ENCODE results near the gene SEPTIN6. TPM values are rescaled to one million over a fixed set of nuclear protein-coding genes. Genes with fewer than 3 reads are reported as not detected.

SEPTIN6 gene
- total RNA-seq, 1 experiment from 2014 or later: 31.2 TPM

- TF ChIP-seq SIN3A (IDR thresholded peaks at IDR 0.05; ENCODE audit: borderline replicate concordance, insufficient read depth, low read depth, low read length) (no peak), TCF7L2 (IDR thresholded peaks at IDR 0.05; ENCODE audit: low read depth, low read length) (0 out of 2 replicates have a peak, but pooled peaks have one; percentile 40), POLR2AphosphoS5 (IDR thresholded peaks at IDR 0.05; ENCODE audit: low read depth, low read length) (no peak), REST (IDR thresholded peaks at IDR 0.05; ENCODE audit: insufficient read depth in 1 of 2, low read depth in 2 of 2, low read length in 1 of 2) (no peak)
- TF ChIP-seq, protein P1, sequence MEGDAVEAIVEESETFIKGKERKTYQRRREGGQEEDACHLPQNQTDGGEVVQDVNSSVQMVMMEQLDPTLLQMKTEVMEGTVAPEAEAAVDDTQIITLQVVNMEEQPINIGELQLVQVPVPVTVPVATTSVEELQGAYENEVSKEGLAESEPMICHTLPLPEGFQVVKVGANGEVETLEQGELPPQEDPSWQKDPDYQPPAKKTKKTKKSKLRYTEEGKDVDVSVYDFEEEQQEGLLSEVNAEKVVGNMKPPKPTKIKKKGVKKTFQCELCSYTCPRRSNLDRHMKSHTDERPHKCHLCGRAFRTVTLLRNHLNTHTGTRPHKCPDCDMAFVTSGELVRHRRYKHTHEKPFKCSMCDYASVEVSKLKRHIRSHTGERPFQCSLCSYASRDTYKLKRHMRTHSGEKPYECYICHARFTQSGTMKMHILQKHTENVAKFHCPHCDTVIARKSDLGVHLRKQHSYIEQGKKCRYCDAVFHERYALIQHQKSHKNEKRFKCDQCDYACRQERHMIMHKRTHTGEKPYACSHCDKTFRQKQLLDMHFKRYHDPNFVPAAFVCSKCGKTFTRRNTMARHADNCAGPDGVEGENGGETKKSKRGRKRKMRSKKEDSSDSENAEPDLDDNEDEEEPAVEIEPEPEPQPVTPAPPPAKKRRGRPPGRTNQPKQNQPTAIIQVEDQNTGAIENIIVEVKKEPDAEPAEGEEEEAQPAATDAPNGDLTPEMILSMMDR (IDR thresholded peaks at IDR 0.05): peak; percentile 85
- in situ Hi-C loops (cut with HindIII; ENCODE audit: low pct_unique_long_range_greater_than_20kb, low sequenced_read_pairs): no loop called here
- CTCF ChIA-PET: interaction anchor here (0.5 to 2.4 kb wide), 7 partner anchors 12 to 144 kb away, joined by 3 to 7 read pairs (median 3); no protein-coding TSS in a partner anchor
- Histone ChIP-seq H3K4me1 (ENCODE audit: control insufficient read depth, insufficient read depth, low read length) (no peaks in the 10 kb centered on the region), H3K36me3 (ENCODE audit: control insufficient read depth, insufficient read depth, low read length) (no peaks in the 10 kb centered on the region), H3K4me3 (ENCODE audit: low read depth in 2 of 2, low read length in 2 of 2) (no peak overlapping the region), H3K27me3 (ENCODE audit: control insufficient read depth, insufficient read depth, low read length) (no peaks in the 10 kb centered on the region), H3K27ac (ENCODE audit: low read length) (no peak overlapping the region), H3K9me3 (ENCODE audit: control insufficient read depth, insufficient read depth, low read depth, low read length) (no peaks in the 10 kb centered on the region)
- POLR2A ChIA-PET: interaction anchor here (1.5 kb wide), 1 partner anchor 62 kb away, joined by 4 read pairs; the partner anchor contains the start of gene RPL39
- DNase-seq (ENCODE audit: low read depth, low spot score) (peak; percentile 54), ATAC-seq (peak; percentile 64)
- BruUV-seq (replicated peaks): no TSS peak
- intact Hi-C loops (cut with micrococcal nuclease; ENCODE audit: unreplicated experiment): loop anchor here (10.0 kb wide), 2 partner anchors 115 to 215 kb away; no protein-coding TSS in a partner anchor
These were observed 36.6 kb upstream of the SEPTIN6 start for GRCh38 chrX:119729408-119730201.

DNA sequence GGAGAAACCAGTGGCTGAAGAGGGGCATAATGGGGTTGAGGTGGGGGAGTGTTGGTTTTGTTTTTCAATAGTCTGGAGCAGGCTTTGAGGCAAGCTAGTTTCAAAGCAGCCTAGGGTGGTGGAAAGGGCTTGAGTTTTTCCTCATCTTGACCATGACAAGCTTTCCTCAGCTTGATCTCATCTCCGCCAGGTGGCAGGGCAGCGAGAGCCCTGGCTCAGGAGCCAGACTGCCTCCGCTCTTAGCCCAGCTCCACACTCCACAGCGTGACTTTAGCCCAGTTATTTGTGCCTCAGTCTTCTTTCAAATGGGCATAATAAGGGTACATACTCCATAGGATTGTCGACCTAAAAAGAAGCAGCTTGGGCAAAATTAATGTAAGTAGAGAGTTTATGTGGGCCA, 35.5 kb upstream of the SEPTIN6 start:
- no peaks in the 10 kb centered on the region for H3K27me3 ChIP-seq (ENCODE audit: control insufficient read depth, insufficient read depth, low read length)
- ATAC-seq (peak; percentile 89), DNase-seq (ENCODE audit: low read depth, low spot score) (no peak)
- TF ChIP-seq, protein P1 (IDR thresholded peaks at IDR 0.05): peak; percentile 76
- TF ChIP-seq SIN3A (IDR thresholded peaks at IDR 0.05; ENCODE audit: borderline replicate concordance, insufficient read depth, low read depth, low read length) (no peak), TCF7L2 (IDR thresholded peaks at IDR 0.05; ENCODE audit: low read depth, low read length) (no peak)
- no peaks in the 10 kb centered on the region for H3K9me3 ChIP-seq (ENCODE audit: control insufficient read depth, insufficient read depth, low read depth, low read length)
- no peaks in the 10 kb centered on the region for H3K36me3 ChIP-seq (ENCODE audit: control insufficient read depth, insufficient read depth, low read length)
- no peaks in the 10 kb centered on the region for H3K4me1 ChIP-seq (ENCODE audit: control insufficient read depth, insufficient read depth, low read length)
- ChIA-PET POLR2A (interaction anchor here (0.6 to 1.5 kb wide), 2 partner anchors 19 to 63 kb away, joined by 4 to 7 read pairs; partner anchors contain the start of gene RPL39), CTCF (interaction anchor here (0.5 to 2.4 kb wide), 12 partner anchors 10 to 251 kb away, joined by 3 to 8 read pairs (median 5); partner anchors contain the start of gene SOWAHD)
- in situ Hi-C loops (cut with HindIII; ENCODE audit: low pct_unique_long_range_greater_than_20kb, low sequenced_read_pairs): no loop called here
- no peak overlapping the region for H3K27ac ChIP-seq (ENCODE audit: low read length)
- intact Hi-C loops (cut with micrococcal nuclease; ENCODE audit: unreplicated experiment): loop anchor here (10.0 kb wide), 2 partner anchors 114 to 214 kb away; no protein-coding TSS in a partner anchor
- no peak overlapping the region for H3K4me3 ChIP-seq (ENCODE audit: low read depth in 2 of 2, low read length in 2 of 2)
- BruUV-seq (replicated peaks): no TSS peak
